HG03097 (cell line): Measurements from ENCODE around the gene ELMO1.

Experiments
- ATAC-seq: cut with Tn5 transposase; IDR thresholded peaks from one replicate; pipeline ENCODE4 v1.9.1; 2021; ENCODE audit not compliant: unreplicated experiment, low FRiP score

Gene ELMO1

GRCh38 chr7:36874041-36874440 is 574.6 kb downstream of the ELMO1 start:
- no peak for ATAC-seq

- ATAC-seq, result no peak
These were observed 576.8 kb downstream of the ELMO1 start for GRCh38 chr7:36871863-36872262.

- no peak for ATAC-seq
These were observed 577.3 kb downstream of the ELMO1 start for GRCh38 chr7:36871355-36871738.

- ATAC-seq, result no peak
These were observed 577.9 kb downstream of the ELMO1 start for GRCh38 chr7:36870625-36871354.

- no peak for ATAC-seq
These were observed 579.8 kb downstream of the ELMO1 start for GRCh38 chr7:36868727-36869411.

GRCh38 chr7:36865019-36865418 is 583.6 kb downstream of the ELMO1 start:
- no peak for ATAC-seq

- ATAC-seq, result no peak
These were observed 584.6 kb downstream of the ELMO1 start for GRCh38 chr7:36863901-36864701.

- no peak for ATAC-seq
These were observed 585.8 kb downstream of the ELMO1 start for GRCh38 chr7:36862771-36863261.

GRCh38 chr7:36861656-36862055 is 587.0 kb downstream of the ELMO1 start:
- no peak for ATAC-seq

- no peak for ATAC-seq
These were observed 588.0 kb downstream of the ELMO1 start for GRCh38 chr7:36860681-36861080.

GRCh38 chr7:36855330-36855729 is 593.3 kb downstream of the ELMO1 start:
- ATAC-seq, result no peak

GRCh38 chr7:36854652-36855051 is 594.0 kb downstream of the ELMO1 start:
- ATAC-seq, result no peak

GRCh38 chr7:36852931-36853330 is 595.7 kb downstream of the ELMO1 start:
- ATAC-seq, result no peak

- no peak for ATAC-seq
These were observed 596.6 kb downstream of the ELMO1 start for GRCh38 chr7:36852017-36852416.

GRCh38 chr7:36851382-36851781 is 597.3 kb downstream of the ELMO1 start:
- no peak for ATAC-seq

- ATAC-seq, result no peak
These were observed 600.7 kb downstream of the ELMO1 start for GRCh38 chr7:36847946-36848345.

- ATAC-seq, result no peak
These were observed 604.3 kb downstream of the ELMO1 start for GRCh38 chr7:36844374-36844773.

GRCh38 chr7:36840904-36841303 is 607.8 kb downstream of the ELMO1 start:
- ATAC-seq, result no peak

GRCh38 chr7:36838616-36839225 is 609.9 kb downstream of the ELMO1 start:
- ATAC-seq, result no peak

- ATAC-seq, result no peak
These were observed 617.6 kb downstream of the ELMO1 start for GRCh38 chr7:36831049-36831448.
